ENCODE results near the gene AGAP1.

Gene AGAP1

GRCh38 chr2:235661167-235661937, 167.5 kb downstream of the AGAP1 start:
- Histone ChIP-seq H3K36me3 (ENCODE audit: control insufficient read depth in 2 of 2, insufficient read depth in 2 of 2, low read length in 2 of 2) (no peaks in the 10 kb centered on the region), H3K4me3 (ENCODE audit: low read length in 2 of 2) (no peak overlapping the region), H3K9me3 (ENCODE audit: control insufficient read depth in 2 of 2, low read length in 2 of 2) (no peaks in the 10 kb centered on the region), H3K4me1 (ENCODE audit: control insufficient read depth in 2 of 2, insufficient read depth in 2 of 2, low read length in 2 of 2) (peaks cover 33 to 45% of the 10 kb centered on the region in 2 donors), H3K27ac (ENCODE audit: low read depth in 2 of 2, low read length in 2 of 2) (no peak overlapping the region), H3K9ac (ENCODE audit: low read depth in 1 of 2, low read length in 2 of 2) (no peak overlapping the region), H3K27me3 (ENCODE audit: control insufficient read depth in 2 of 2, insufficient read depth in 2 of 2, low read length in 2 of 2) (no peaks in the 10 kb centered on the region)

- H3K4me3 ChIP-seq (ENCODE audit: low read length in 2 of 2): no peak overlapping the region
- H3K9ac ChIP-seq (ENCODE audit: low read depth in 1 of 2, low read length in 2 of 2): no peak overlapping the region
- no peaks in the 10 kb centered on the region for H3K9me3 ChIP-seq (ENCODE audit: control insufficient read depth in 2 of 2, low read length in 2 of 2)
- no peaks in the 10 kb centered on the region for H3K27me3 ChIP-seq (ENCODE audit: control insufficient read depth in 2 of 2, insufficient read depth in 2 of 2, low read length in 2 of 2)
- peaks cover 33 to 47% of the 10 kb centered on the region in 2 donors for H3K4me1 ChIP-seq (ENCODE audit: control insufficient read depth in 2 of 2, insufficient read depth in 2 of 2, low read length in 2 of 2)
- H3K27ac ChIP-seq (ENCODE audit: low read depth in 2 of 2, low read length in 2 of 2): no peak overlapping the region
- H3K36me3 ChIP-seq (ENCODE audit: control insufficient read depth in 2 of 2, insufficient read depth in 2 of 2, low read length in 2 of 2): no peaks in the 10 kb centered on the region
Measured at GRCh38 chr2:235661952-235662351, 168.1 kb downstream of the AGAP1 start.

- H3K27ac ChIP-seq (ENCODE audit: low read depth in 2 of 2, low read length in 2 of 2): no peak overlapping the region
- H3K36me3 ChIP-seq (ENCODE audit: control insufficient read depth in 2 of 2, insufficient read depth in 2 of 2, low read length in 2 of 2): no peaks in the 10 kb centered on the region
- no peaks in the 10 kb centered on the region for H3K27me3 ChIP-seq (ENCODE audit: control insufficient read depth in 2 of 2, insufficient read depth in 2 of 2, low read length in 2 of 2)
- H3K9me3 ChIP-seq (ENCODE audit: control insufficient read depth in 2 of 2, low read length in 2 of 2): no peaks in the 10 kb centered on the region
- peaks cover 25 to 36% of the 10 kb centered on the region in 2 donors for H3K4me1 ChIP-seq (ENCODE audit: control insufficient read depth in 2 of 2, insufficient read depth in 2 of 2, low read length in 2 of 2)
- H3K4me3 ChIP-seq (ENCODE audit: low read length in 2 of 2): no peak overlapping the region
- no peak overlapping the region for H3K9ac ChIP-seq (ENCODE audit: low read depth in 1 of 2, low read length in 2 of 2)
Measured at GRCh38 chr2:235663875-235664274, 170.0 kb downstream of the AGAP1 start.

- H3K4me3 ChIP-seq (ENCODE audit: low read length in 2 of 2): peak overlapping the region in 1 of 2 donors; percentile 27
- H3K27me3 ChIP-seq (ENCODE audit: control insufficient read depth in 2 of 2, insufficient read depth in 2 of 2, low read length in 2 of 2): no peaks in the 10 kb centered on the region
- no peak overlapping the region for H3K27ac ChIP-seq (ENCODE audit: low read depth in 2 of 2, low read length in 2 of 2)
- H3K9me3 ChIP-seq (ENCODE audit: control insufficient read depth in 2 of 2, low read length in 2 of 2): no peaks in the 10 kb centered on the region
- H3K4me1 ChIP-seq (ENCODE audit: control insufficient read depth in 2 of 2, insufficient read depth in 2 of 2, low read length in 2 of 2): peaks cover 12 to 24% of the 10 kb centered on the region in 2 donors
- no peak overlapping the region for H3K9ac ChIP-seq (ENCODE audit: low read depth in 1 of 2, low read length in 2 of 2)
- H3K36me3 ChIP-seq (ENCODE audit: control insufficient read depth in 2 of 2, insufficient read depth in 2 of 2, low read length in 2 of 2): no peaks in the 10 kb centered on the region
Measured at GRCh38 chr2:235665661-235666212, 171.9 kb downstream of the AGAP1 start.

- H3K4me1 ChIP-seq (ENCODE audit: control insufficient read depth in 2 of 2, insufficient read depth in 2 of 2, low read length in 2 of 2): peaks cover 8 to 19% of the 10 kb centered on the region in 2 donors
- no peak overlapping the region for H3K27ac ChIP-seq (ENCODE audit: low read depth in 2 of 2, low read length in 2 of 2)
- H3K36me3 ChIP-seq (ENCODE audit: control insufficient read depth in 2 of 2, insufficient read depth in 2 of 2, low read length in 2 of 2): no peaks in the 10 kb centered on the region
- no peaks in the 10 kb centered on the region for H3K27me3 ChIP-seq (ENCODE audit: control insufficient read depth in 2 of 2, insufficient read depth in 2 of 2, low read length in 2 of 2)
- no peaks in the 10 kb centered on the region for H3K9me3 ChIP-seq (ENCODE audit: control insufficient read depth in 2 of 2, low read length in 2 of 2)
- peak overlapping the region in 1 of 2 donors; percentile 27 for H3K4me3 ChIP-seq (ENCODE audit: low read length in 2 of 2)
- H3K9ac ChIP-seq (ENCODE audit: low read depth in 1 of 2, low read length in 2 of 2): peak overlapping the region in 1 of 2 donors; percentile 24
Measured at GRCh38 chr2:235666213-235666781, 172.5 kb downstream of the AGAP1 start.

GRCh38 chr2:235668782-235669181, 174.9 kb downstream of the AGAP1 start:
- H3K27me3 ChIP-seq (ENCODE audit: control insufficient read depth in 2 of 2, insufficient read depth in 2 of 2, low read length in 2 of 2): no peaks in the 10 kb centered on the region
- H3K36me3 ChIP-seq (ENCODE audit: control insufficient read depth in 2 of 2, insufficient read depth in 2 of 2, low read length in 2 of 2): no peaks in the 10 kb centered on the region
- peak overlapping the region in 1 of 2 donors; percentile 37 for H3K4me3 ChIP-seq (ENCODE audit: low read length in 2 of 2)
- H3K9ac ChIP-seq (ENCODE audit: low read depth in 1 of 2, low read length in 2 of 2): no peak overlapping the region
- H3K9me3 ChIP-seq (ENCODE audit: control insufficient read depth in 2 of 2, low read length in 2 of 2): no peaks in the 10 kb centered on the region
- H3K27ac ChIP-seq (ENCODE audit: low read depth in 2 of 2, low read length in 2 of 2): no peak overlapping the region
- H3K4me1 ChIP-seq (ENCODE audit: control insufficient read depth in 2 of 2, insufficient read depth in 2 of 2, low read length in 2 of 2): peaks cover 8 to 19% of the 10 kb centered on the region in 2 donors

GRCh38 chr2:235669269-235669831, 175.5 kb downstream of the AGAP1 start:
- no peaks in the 10 kb centered on the region for H3K9me3 ChIP-seq (ENCODE audit: control insufficient read depth in 2 of 2, low read length in 2 of 2)
- no peaks in the 10 kb centered on the region for H3K27me3 ChIP-seq (ENCODE audit: control insufficient read depth in 2 of 2, insufficient read depth in 2 of 2, low read length in 2 of 2)
- H3K9ac ChIP-seq (ENCODE audit: low read depth in 1 of 2, low read length in 2 of 2): no peak overlapping the region
- peaks cover 8 to 19% of the 10 kb centered on the region in 2 donors for H3K4me1 ChIP-seq (ENCODE audit: control insufficient read depth in 2 of 2, insufficient read depth in 2 of 2, low read length in 2 of 2)
- no peak overlapping the region for H3K27ac ChIP-seq (ENCODE audit: low read depth in 2 of 2, low read length in 2 of 2)
- H3K36me3 ChIP-seq (ENCODE audit: control insufficient read depth in 2 of 2, insufficient read depth in 2 of 2, low read length in 2 of 2): no peaks in the 10 kb centered on the region
- H3K4me3 ChIP-seq (ENCODE audit: low read length in 2 of 2): peak overlapping the region; percentile 33 to 37

- H3K4me3 ChIP-seq (ENCODE audit: low read length in 2 of 2): peak overlapping the region; percentile 53 to 61
- H3K9me3 ChIP-seq (ENCODE audit: control insufficient read depth in 2 of 2, low read length in 2 of 2): no peaks in the 10 kb centered on the region
- peaks cover 7 to 16% of the 10 kb centered on the region in 2 donors for H3K4me1 ChIP-seq (ENCODE audit: control insufficient read depth in 2 of 2, insufficient read depth in 2 of 2, low read length in 2 of 2)
- peak overlapping the region; percentile 33 to 43 for H3K27ac ChIP-seq (ENCODE audit: low read depth in 2 of 2, low read length in 2 of 2)
- no peaks in the 10 kb centered on the region for H3K36me3 ChIP-seq (ENCODE audit: control insufficient read depth in 2 of 2, insufficient read depth in 2 of 2, low read length in 2 of 2)
- no peaks in the 10 kb centered on the region for H3K27me3 ChIP-seq (ENCODE audit: control insufficient read depth in 2 of 2, insufficient read depth in 2 of 2, low read length in 2 of 2)
- peak overlapping the region; percentile 14 to 72 for H3K9ac ChIP-seq (ENCODE audit: low read depth in 1 of 2, low read length in 2 of 2)
Measured at GRCh38 chr2:235669983-235670962, 176.4 kb downstream of the AGAP1 start.

GRCh38 chr2:235670974-235671787, 177.3 kb downstream of the AGAP1 start:
- Histone ChIP-seq H3K9ac (ENCODE audit: low read depth in 1 of 2, low read length in 2 of 2) (peak overlapping the region in 1 of 2 donors; percentile 72), H3K4me3 (ENCODE audit: low read length in 2 of 2) (peak overlapping the region; percentile 53 to 61), H3K9me3 (ENCODE audit: control insufficient read depth in 2 of 2, low read length in 2 of 2) (no peaks in the 10 kb centered on the region), H3K4me1 (ENCODE audit: control insufficient read depth in 2 of 2, insufficient read depth in 2 of 2, low read length in 2 of 2) (peaks cover 0 to 8% of the 10 kb centered on the region in 2 donors), H3K27me3 (ENCODE audit: control insufficient read depth in 2 of 2, insufficient read depth in 2 of 2, low read length in 2 of 2) (no peaks in the 10 kb centered on the region), H3K27ac (ENCODE audit: low read depth in 2 of 2, low read length in 2 of 2) (no peak overlapping the region), H3K36me3 (ENCODE audit: control insufficient read depth in 2 of 2, insufficient read depth in 2 of 2, low read length in 2 of 2) (no peaks in the 10 kb centered on the region)

Data from mucosa of rectum (tissue), 2 donors.